Omental fat pad (tissue), 4 donors: ENCODE data around the gene CDC42EP2. TPM values are rescaled to one million over a fixed set of nuclear protein-coding genes. Genes with fewer than 3 reads are reported as not detected.
A peak's percentile ranks its signal among the peaks of the same experiment; 100 is the strongest.

Experiments
- ATAC-seq: fragments of 150-250 bp; one replicate; pipeline ENCODE4 v1.9.1; 2016; ENCODE audit warnings: mild to moderate bottlenecking, moderate library complexity; ENCODE audit not compliant: low FRiP score
- DNase-seq: peaks from one replicate; pipeline ENCODE4 v3.0.0-alpha.2; 2019; ENCODE audit warnings: low spot score
- total RNA-seq, 4 donors: library from RNA; depleted of rRNA; stranded (reverse); fragments of >200 nt; gene quantifications; one replicate each; pipeline ENCODE4 v1.1.0, GENCODE V29; 2016
- TF ChIP-seq, protein P1 (sequence below), 3 donors: fragments of 450-650 bp; IDR thresholded peaks; one replicate each; pipeline ENCODE4 v1.5.1; 2016 to 2017; ENCODE audit warnings: antibody characterized with exemption in 3 of 3, mild to moderate bottlenecking in 3 of 3, moderate library complexity in 2 of 3

The CDC42EP2 gene
- total RNA-seq, 4 donors from 2014 or later, result 44.0 to 120 (median 68.6) TPM

DNA sequence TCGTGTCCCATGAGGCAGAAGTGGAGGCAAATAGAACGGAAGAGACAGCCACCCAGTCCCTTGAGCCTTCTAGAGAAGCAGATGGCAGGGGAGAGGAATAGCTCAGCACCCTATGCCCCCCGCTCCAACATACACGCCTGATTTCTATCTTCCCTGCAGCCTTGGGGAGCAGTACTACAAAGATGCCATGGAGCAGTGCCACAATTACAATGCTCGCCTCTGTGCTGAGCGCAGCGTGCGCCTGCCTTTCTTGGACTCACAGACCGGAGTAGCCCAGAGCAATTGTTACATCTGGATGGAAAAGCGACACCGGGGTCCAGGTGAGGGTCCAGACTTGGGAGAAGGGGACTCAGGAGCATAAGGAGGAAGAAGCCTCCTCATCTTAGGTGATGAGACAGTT is 25.6 kb downstream of the CDC42EP2 start:
- no peak for DNase-seq
- TF ChIP-seq, protein P1, sequence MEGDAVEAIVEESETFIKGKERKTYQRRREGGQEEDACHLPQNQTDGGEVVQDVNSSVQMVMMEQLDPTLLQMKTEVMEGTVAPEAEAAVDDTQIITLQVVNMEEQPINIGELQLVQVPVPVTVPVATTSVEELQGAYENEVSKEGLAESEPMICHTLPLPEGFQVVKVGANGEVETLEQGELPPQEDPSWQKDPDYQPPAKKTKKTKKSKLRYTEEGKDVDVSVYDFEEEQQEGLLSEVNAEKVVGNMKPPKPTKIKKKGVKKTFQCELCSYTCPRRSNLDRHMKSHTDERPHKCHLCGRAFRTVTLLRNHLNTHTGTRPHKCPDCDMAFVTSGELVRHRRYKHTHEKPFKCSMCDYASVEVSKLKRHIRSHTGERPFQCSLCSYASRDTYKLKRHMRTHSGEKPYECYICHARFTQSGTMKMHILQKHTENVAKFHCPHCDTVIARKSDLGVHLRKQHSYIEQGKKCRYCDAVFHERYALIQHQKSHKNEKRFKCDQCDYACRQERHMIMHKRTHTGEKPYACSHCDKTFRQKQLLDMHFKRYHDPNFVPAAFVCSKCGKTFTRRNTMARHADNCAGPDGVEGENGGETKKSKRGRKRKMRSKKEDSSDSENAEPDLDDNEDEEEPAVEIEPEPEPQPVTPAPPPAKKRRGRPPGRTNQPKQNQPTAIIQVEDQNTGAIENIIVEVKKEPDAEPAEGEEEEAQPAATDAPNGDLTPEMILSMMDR (IDR thresholded peaks at IDR 0.05), result no peak
- no peak for ATAC-seq

DNA sequence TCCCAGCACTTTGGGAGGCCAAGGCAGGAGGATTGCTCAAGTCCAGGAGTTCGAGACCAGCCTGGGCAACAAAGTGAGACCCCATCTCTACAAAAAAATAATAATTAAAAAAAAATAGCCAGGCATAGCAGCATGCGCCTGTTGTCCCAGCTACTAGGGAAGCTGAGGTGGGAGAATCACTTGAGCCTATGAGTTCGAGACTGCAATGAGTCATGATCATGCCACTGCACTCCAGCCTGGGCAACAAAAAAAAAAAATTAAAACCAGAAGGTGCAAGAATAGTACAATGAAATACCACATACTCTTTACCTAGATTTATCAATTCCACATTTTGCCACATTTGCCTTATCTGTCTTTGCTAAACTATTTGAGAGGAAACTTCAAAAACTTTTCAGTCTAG is 27.2 kb downstream of the CDC42EP2 start:
- ATAC-seq (no peak), DNase-seq (no peak)
- TF ChIP-seq, protein P1 (IDR thresholded peaks at IDR 0.05), result no peak

DNA sequence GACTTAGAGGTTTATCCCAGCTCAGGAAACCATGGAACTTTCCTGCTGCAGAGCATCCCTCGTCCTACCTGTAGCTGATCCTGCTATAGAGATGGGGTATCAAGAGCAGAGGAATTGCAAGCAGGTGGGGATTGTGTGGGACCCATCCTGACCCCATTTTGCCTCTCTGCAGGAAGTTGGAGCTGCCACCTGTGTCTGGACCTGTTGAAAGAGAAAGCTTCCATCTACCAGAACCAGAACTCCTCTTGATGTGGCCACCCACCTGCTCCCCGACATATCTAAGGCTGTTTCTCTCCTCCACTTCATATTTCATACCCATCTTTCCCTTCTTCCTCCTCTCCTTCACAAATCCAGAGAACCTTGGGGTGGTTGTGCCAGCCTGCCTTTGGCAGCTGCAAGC is 36.8 kb downstream of the CDC42EP2 start:
- TF ChIP-seq, protein P1 (IDR thresholded peaks at IDR 0.05), result no peak
- ATAC-seq, result no peak
- DNase-seq, result no peak

DNA sequence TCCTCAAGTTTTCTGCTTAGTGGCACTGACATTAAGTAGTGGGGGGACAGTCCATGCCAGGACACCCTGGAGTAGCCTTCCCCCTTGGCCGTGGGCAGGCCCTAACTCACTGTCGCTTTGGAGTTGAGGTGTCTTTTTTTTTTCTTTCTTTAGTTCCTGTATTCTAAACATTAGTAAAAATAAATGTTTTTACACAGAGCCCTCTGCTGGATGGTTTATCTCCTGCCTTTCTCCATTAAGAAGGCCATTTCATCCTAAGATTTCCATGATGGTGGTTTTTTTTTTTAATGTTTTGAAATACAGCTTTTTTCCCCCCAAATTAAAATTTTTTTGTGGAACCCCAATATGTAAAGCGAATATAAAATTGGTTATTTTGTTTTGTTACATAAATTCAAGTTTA is 38.1 kb downstream of the CDC42EP2 start:
- ATAC-seq (no peak), DNase-seq (no peak)
- TF ChIP-seq, protein P1 (IDR thresholded peaks at IDR 0.05), result no peak

DNA sequence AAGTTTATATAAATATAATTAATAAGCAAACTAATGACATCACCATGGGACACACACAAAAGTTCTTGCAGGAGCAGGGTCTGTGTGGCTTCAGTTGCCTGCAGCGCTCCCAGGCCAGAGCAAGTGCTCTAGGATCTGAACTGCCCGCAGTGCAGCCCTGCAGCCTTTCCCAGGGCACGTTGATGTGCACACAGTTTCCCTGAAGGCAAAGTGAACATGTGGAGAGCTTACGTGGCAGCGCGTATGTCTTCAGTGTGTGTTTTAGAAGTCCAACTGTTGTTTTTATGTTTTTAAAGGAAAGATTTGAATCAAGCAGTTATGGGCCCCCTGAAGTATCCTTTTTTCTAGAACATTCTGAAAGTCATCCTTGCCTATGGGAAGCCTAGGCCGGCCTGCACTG is 38.7 kb downstream of the CDC42EP2 start:
- TF ChIP-seq, protein P1 (IDR thresholded peaks at IDR 0.05), result no peak
- ATAC-seq (no peak), DNase-seq (no peak)

DNA sequence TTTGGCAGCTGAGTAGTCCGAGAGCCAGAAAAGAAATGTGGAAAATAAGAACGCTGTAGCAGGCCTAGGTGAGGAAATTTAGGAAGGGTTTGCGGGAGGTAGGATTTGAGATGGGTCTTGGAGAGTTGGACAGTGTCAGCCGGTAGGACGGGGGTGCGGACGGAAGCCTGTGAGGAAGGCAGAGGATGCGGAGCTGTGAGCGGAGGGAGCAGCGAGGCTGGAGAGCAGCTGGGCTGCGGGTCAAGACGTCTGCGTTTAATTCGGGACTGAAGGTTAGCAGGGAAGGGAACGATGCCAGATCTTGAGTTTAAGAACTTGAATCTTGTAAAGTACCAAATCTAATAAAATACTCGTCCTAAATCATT is 39.2 kb downstream of the CDC42EP2 start:
- TF ChIP-seq, protein P1 (IDR thresholded peaks at IDR 0.05), result no peak
- no peak for DNase-seq
- peak; percentile 20 for ATAC-seq

DNA sequence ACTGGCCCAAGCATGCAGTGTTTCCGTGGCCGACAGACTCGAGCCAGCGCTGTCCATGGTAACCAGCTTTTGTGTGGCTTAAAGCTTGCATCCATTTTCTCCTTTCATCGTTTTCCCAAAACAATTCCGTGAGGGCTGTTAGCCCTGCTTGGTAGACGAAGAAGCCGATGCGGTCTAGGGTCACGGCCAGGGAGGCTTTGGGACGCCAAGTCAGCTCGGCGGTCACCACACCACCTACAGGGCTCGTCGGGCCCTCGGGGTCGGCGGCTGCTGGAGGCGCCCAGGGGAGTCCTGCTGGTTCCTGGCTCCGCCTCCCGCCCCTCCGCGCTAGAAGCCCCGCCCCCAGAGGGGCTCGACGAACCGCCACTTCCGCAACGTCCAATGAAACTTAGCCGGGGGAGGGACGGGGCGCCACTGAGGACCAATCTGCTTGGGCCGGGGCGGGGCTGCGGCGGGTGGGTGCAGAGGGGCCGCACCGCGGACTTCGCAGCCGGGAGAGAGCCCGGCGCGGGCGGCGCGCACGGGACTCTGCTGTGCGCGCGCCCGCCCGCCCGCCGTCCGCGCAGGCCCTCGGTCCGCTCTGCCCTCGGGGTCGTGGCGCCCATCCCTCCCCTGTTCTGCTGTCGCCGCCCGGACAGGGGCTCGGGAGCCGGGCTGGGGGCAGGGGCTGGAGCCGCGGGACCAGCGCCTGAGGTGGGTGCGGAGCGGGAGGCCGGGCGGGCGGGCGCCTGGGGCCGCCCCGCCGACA is 39.8 kb downstream of the CDC42EP2 start, which contains the start of gene TIGD3:
TSS of gene TIGD3 (plus strand) at position 487 of the 748 bp plus-strand sequence. CDS start 1,058 bp downstream, outside the sequence.
- TF ChIP-seq, protein P1 (IDR thresholded peaks at IDR 0.05), result no peak
- peak; percentile 86 for DNase-seq
- ATAC-seq, result peak; percentile 92
